Measurements from ENCODE around the gene PDIA2.

DNA sequence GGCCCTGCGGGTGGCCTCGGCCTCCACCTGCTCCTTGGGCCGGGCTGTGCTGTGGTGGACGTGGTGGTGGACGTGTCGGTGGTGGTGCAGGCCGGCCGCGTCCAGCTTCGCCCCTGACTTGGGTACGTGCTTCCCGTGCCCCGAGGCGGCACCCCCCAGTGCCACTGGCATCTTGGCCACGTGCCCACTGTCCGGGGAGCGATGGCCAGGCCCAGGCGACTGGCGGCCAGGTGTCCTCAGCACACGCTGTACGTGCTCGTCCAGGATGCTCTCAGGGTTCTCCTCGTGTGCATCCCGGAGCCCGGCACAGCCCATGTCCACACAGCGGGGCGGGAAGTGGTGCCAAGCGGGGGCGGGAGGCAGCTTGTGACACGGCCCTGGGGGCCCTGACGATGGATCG lies 14.9 kb downstream of the PDIA2 start:
- TF ChIP-seq CTCF (conservative IDR thresholded peaks at IDR 0.05 in 1 of 2, IDR thresholded peaks at IDR 0.05 in 1 of 2; ENCODE audit: extremely low read depth in 1 of 2, insufficient read depth in 1 of 2, low read depth in 1 of 2, low read length in 2 of 2) (no peak), EZH2 (IDR thresholded peaks at IDR 0.05; ENCODE audit: borderline replicate concordance, low read length) (no peak)
